CD4-positive, alpha-beta T cell (primary cell): ENCODE results near the gene FIZ1. TPM values are rescaled to one million over a fixed set of nuclear protein-coding genes. Genes with fewer than 3 reads are reported as not detected.

Experiments used
- ATAC-seq: fragments of 200-7000 bp; cut with Tn5 transposase; one replicate; pipeline ENCODE4 v1.10.0; 2022; ENCODE audit warnings: mild to moderate bottlenecking; ENCODE audit not compliant: poor library complexity
- CTCF ChIA-PET: fragments of 350-600 bp; sonication (Branson Sonifier 250); formaldehyde crosslinking; loops from one replicate; lab custom pipeline; 2021; ENCODE audit warnings: antibody characterized with exemption, inconsistent platforms; lab: Charles Lee
- POLR2A ChIA-PET: fragments of 350-600 bp; sonication (Branson Sonifier 250); formaldehyde crosslinking; loops from one replicate; lab custom pipeline; 2021; ENCODE audit warnings: antibody characterized with exemption, inconsistent platforms; lab: Charles Lee
- DNase-seq, 14 experiments: peaks; one replicate each; pipeline ENCODE4 v3.0.0-alpha.2; 2013 to 2020; ENCODE audit warnings: mixed read lengths in 2 of 14
- H3K27ac ChIP-seq, 2 donors: one replicate each; pipeline versions ENCODE4 v1.5.1 to v1.7.0; 2013; ENCODE audit warnings: low read length in 2 of 2, low read depth in 1 of 2, mild to moderate bottlenecking in 1 of 2
- H3K27me3 ChIP-seq, 2 experiments: 1 replicate in 1 of 2; 2 replicates in 1 of 2; pipeline versions ENCODE4 v1.6.1 to v1.7.0; 2013; ENCODE audit warnings: low read length in 2 of 2, control low read depth in 1 of 2, mild to moderate bottlenecking in 1 of 2, moderate library complexity in 1 of 2; ENCODE audit not compliant: insufficient read depth in 2 of 2, control insufficient read depth in 1 of 2
- H3K36me3 ChIP-seq: one replicate; pipeline ENCODE4 v1.6.1; 2013; ENCODE audit warnings: low read length, control low read depth; ENCODE audit not compliant: insufficient read depth
- H3K4me1 ChIP-seq: one replicate; pipeline ENCODE4 v1.6.1; 2013; ENCODE audit warnings: low read length, control low read depth; ENCODE audit not compliant: insufficient read depth
- H3K4me3 ChIP-seq: one replicate; pipeline ENCODE4 v1.5.1; 2013; ENCODE audit warnings: mild to moderate bottlenecking, low read length, moderate library complexity
- H3K9me3 ChIP-seq, 2 experiments: 1 replicate in 1 of 2; 2 replicates in 1 of 2; pipeline versions ENCODE4 v1.6.1 to v1.7.0; 2013; ENCODE audit warnings: low read length in 2 of 2, mild to moderate bottlenecking in 2 of 2, control low read depth in 1 of 2, moderate library complexity in 1 of 2; ENCODE audit not compliant: control insufficient read depth in 1 of 2, insufficient read depth in 1 of 2
- H3K27ac Mint-ChIP-seq: one replicate; pipeline ENCODE4 v1.8.0; 2020; ENCODE audit warnings: mixed read lengths
- H3K27me3 Mint-ChIP-seq: one replicate; pipeline ENCODE4 v1.8.0; 2021; ENCODE audit warnings: mixed read lengths
- H3K36me3 Mint-ChIP-seq: one replicate; pipeline ENCODE4 v1.8.0; 2021; ENCODE audit warnings: low read depth, mixed read lengths
- H3K4me1 Mint-ChIP-seq: one replicate; pipeline ENCODE4 v1.8.0; 2021; ENCODE audit warnings: low read depth, mixed read lengths
- H3K4me3 Mint-ChIP-seq: one replicate; pipeline ENCODE4 v1.8.0; 2020; ENCODE audit warnings: mild to moderate bottlenecking, mixed read lengths
- H3K9me3 Mint-ChIP-seq: one replicate; pipeline ENCODE4 v1.8.0; 2020; ENCODE audit warnings: mixed read lengths
- intact Hi-C, 2 experiments: fragments of 100-400 bp; cut with DNase I in 1 of 2; cut with micrococcal nuclease in 1 of 2; formaldehyde crosslinking; loops; one replicate each; pipeline versions ENCODE4 v1.15.1 to v1.9.0; 2023 to 2025; cut with DNase I, micrococcal nuclease
- total RNA-seq, 174 experiments: library from RNA in 2 of 174; stranded (reverse) in 2 of 174; gene quantifications; one replicate each; pipeline ENCODE4 v1.2.3 and lab custom pipeline; 2021 to 2026
- TF ChIP-seq, protein P1 (sequence below): fragments of 200-600 bp; IDR thresholded peaks from one replicate; pipeline ENCODE4 v1.8.0; 2022; ENCODE audit warnings: antibody characterized with exemption, mild to moderate bottlenecking

Gene FIZ1
- total RNA-seq, 2 experiments from 2014 or later = 5.5 to 7.3 TPM

DNA sequence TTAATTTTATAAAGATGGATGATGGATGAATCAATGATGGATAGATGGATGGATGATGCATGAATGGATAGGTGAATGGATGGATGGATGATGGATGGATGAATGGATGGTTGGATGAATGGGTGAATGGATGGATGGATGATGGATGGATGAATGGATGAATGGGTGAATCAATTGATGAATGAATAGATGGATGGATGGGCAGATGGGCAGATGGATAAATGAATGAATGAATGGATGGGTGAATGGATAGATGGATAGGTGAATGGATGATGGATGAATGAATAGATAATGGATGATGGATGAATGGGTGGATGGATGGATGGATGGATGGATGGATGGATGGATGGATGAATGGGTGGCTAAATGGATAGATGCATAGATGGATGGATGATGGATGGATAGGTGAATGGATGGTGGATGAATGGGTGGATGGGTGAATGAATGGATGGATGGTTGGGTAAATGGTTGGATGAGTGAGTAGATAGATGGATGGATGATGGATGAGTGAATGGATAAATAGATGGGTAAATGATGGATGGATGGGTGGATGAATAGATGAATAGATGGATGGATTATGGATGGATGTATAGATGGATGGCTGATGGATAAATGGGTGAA, 31.5 kb downstream of the FIZ1 start:
- no peaks in the 10 kb centered on the region for H3K4me1 ChIP-seq
- TF ChIP-seq, protein P1, sequence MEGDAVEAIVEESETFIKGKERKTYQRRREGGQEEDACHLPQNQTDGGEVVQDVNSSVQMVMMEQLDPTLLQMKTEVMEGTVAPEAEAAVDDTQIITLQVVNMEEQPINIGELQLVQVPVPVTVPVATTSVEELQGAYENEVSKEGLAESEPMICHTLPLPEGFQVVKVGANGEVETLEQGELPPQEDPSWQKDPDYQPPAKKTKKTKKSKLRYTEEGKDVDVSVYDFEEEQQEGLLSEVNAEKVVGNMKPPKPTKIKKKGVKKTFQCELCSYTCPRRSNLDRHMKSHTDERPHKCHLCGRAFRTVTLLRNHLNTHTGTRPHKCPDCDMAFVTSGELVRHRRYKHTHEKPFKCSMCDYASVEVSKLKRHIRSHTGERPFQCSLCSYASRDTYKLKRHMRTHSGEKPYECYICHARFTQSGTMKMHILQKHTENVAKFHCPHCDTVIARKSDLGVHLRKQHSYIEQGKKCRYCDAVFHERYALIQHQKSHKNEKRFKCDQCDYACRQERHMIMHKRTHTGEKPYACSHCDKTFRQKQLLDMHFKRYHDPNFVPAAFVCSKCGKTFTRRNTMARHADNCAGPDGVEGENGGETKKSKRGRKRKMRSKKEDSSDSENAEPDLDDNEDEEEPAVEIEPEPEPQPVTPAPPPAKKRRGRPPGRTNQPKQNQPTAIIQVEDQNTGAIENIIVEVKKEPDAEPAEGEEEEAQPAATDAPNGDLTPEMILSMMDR = no peak
- H3K4me3 ChIP-seq = no peak overlapping the region
- H3K27me3 ChIP-seq = no peaks in the 10 kb centered on the region
- intact Hi-C loops = no loop called here
- no peak overlapping the region for H3K4me3 Mint-ChIP-seq
- no peak overlapping the region for H3K27ac ChIP-seq
- H3K9me3 ChIP-seq = peaks cover 0 to 8% of the 10 kb centered on the region in 2 experiments
- ChIA-PET POLR2A (no interaction called here), CTCF (no interaction called here)
- peaks cover 13% of the 10 kb centered on the region for H3K27me3 Mint-ChIP-seq
- no peaks in the 10 kb centered on the region for H3K9me3 Mint-ChIP-seq
- no peaks in the 10 kb centered on the region for H3K36me3 Mint-ChIP-seq
- no peak overlapping the region for H3K27ac Mint-ChIP-seq
- H3K4me1 Mint-ChIP-seq = no peaks in the 10 kb centered on the region
- DNase-seq (no peak), ATAC-seq (no peak)
- no peaks in the 10 kb centered on the region for H3K36me3 ChIP-seq

GRCh38 chr19:55566823-55567222, 32.5 kb downstream of the FIZ1 start:
- Mint-ChIP-seq H3K4me1 (no peaks in the 10 kb centered on the region), H3K36me3 (no peaks in the 10 kb centered on the region), H3K27ac (no peak overlapping the region), H3K4me3 (no peak overlapping the region), H3K9me3 (no peaks in the 10 kb centered on the region), H3K27me3 (peaks cover 13% of the 10 kb centered on the region)
- Histone ChIP-seq H3K27me3 (no peaks in the 10 kb centered on the region), H3K4me3 (no peak overlapping the region), H3K9me3 (peaks cover 0 to 8% of the 10 kb centered on the region in 2 experiments), H3K27ac (no peak overlapping the region), H3K36me3 (no peaks in the 10 kb centered on the region), H3K4me1 (no peaks in the 10 kb centered on the region)
- CTCF ChIA-PET = no interaction called here
- POLR2A ChIA-PET = no interaction called here
- DNase-seq (no peak), ATAC-seq (no peak)
- TF ChIP-seq, protein P1 = no peak
- intact Hi-C loops = no loop called here

DNA sequence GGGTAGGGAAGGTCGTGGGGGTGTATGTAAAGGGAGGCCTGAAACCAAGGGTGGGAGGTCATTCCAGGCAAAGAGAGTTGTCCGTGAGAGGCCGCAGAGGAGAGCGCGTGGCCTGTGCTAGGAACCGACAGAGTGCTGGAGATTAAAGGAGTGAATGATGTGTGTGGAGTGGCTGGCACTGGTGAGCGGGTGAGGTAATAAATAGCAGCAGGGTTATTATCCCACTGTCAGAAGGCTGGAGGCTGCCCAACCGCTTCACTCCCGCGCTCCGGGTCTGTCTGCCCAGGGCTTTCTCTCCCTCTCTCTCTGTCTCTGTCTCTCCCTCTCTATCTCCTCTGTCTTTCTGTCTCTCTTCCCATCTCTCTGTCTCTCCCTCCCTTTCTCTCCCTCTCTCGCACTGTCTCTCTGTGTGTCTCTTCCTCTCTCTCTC, 36.0 kb downstream of the FIZ1 start:
- intact Hi-C loops = no loop called here
- no peaks in the 10 kb centered on the region for H3K36me3 ChIP-seq
- peaks cover 0 to 2% of the 10 kb centered on the region in 2 experiments for H3K27me3 ChIP-seq
- H3K27me3 Mint-ChIP-seq = peaks cover 13% of the 10 kb centered on the region
- no peak overlapping the region for H3K4me3 ChIP-seq
- no peak overlapping the region for H3K27ac ChIP-seq
- H3K4me1 Mint-ChIP-seq = no peaks in the 10 kb centered on the region
- ChIA-PET CTCF (no interaction called here), POLR2A (no interaction called here)
- H3K9me3 ChIP-seq = peaks cover 0 to 5% of the 10 kb centered on the region in 2 experiments
- H3K36me3 Mint-ChIP-seq = no peaks in the 10 kb centered on the region
- H3K4me3 Mint-ChIP-seq = no peak overlapping the region
- ATAC-seq = no peak
- H3K4me1 ChIP-seq = no peaks in the 10 kb centered on the region
- DNase-seq = no peak
- no peak overlapping the region for H3K27ac Mint-ChIP-seq
- H3K9me3 Mint-ChIP-seq = no peaks in the 10 kb centered on the region
- TF ChIP-seq, protein P1 = no peak
